HepG2 (cell line): Measurements from ENCODE around the gene NECAP2. TPM values are rescaled to one million over a fixed set of nuclear protein-coding genes. Genes with fewer than 3 reads are reported as not detected.

Experiments used
- AFF4 ChIP-seq: sonication (generic); formaldehyde crosslinking; IDR thresholded peaks from 2 replicates; pipeline ENCODE4 v1.4.0; 2020; ENCODE audit warnings: missing genetic modification reagents
- AKAP8 ChIP-seq: sonication (generic); formaldehyde crosslinking; IDR thresholded peaks from 2 replicates; pipeline ENCODE4 v1.5.1; 2020; ENCODE audit warnings: mild to moderate bottlenecking, missing genetic modification reagents
- BHLHE40 ChIP-seq: IDR thresholded peaks from 2 replicates; pipeline ENCODE4 v1.6.1; 2011; ENCODE audit warnings: low read length, improper control_type of control experiment
- EZH2 ChIP-seq: conservative IDR thresholded peaks from 2 replicates; pipeline ENCODE4 v1.6.1; 2012; ENCODE audit warnings: mild to moderate bottlenecking, low read depth, low read length, moderate library complexity
- GATAD2A ChIP-seq: IDR thresholded peaks from 2 replicates; pipeline ENCODE4 v1.6.1; 2016
- HBP1 ChIP-seq: IDR thresholded peaks from 2 replicates; pipeline ENCODE4 v1.6.1; 2016; ENCODE audit warnings: low read depth, control low read depth
- HNRNPK ChIP-seq: fragments of 200-400 bp; formaldehyde crosslinking; IDR thresholded peaks from 2 replicates; pipeline ENCODE4 v1.6.1; 2018; ENCODE audit warnings: low read length, low read depth, moderate library complexity, mild to moderate bottlenecking; ENCODE audit not compliant: poor library complexity, severe bottlenecking
- KDM4B ChIP-seq: sonication (generic); formaldehyde crosslinking; IDR thresholded peaks from 2 replicates; pipeline ENCODE4 v1.4.0; 2020; ENCODE audit warnings: missing genetic modification reagents
- KDM5B ChIP-seq: sonication (generic); formaldehyde crosslinking; IDR thresholded peaks from 2 replicates; pipeline ENCODE4 v1.4.0; 2020; ENCODE audit warnings: missing genetic modification reagents, mild to moderate bottlenecking, borderline replicate concordance
- NR2F2 ChIP-seq: IDR thresholded peaks from 2 replicates; pipeline ENCODE4 v1.6.1; 2012; ENCODE audit warnings: low read depth, inconsistent platforms, borderline replicate concordance
- PAWR ChIP-seq: sonication (generic); formaldehyde crosslinking; IDR thresholded peaks from 2 replicates; pipeline ENCODE4 v1.4.0; 2020; ENCODE audit warnings: missing genetic modification reagents, mild to moderate bottlenecking, borderline replicate concordance
- RARA ChIP-seq: IDR thresholded peaks from 2 replicates; pipeline ENCODE4 v1.6.1; 2016; ENCODE audit warnings: missing genetic modification reagents, missing compliant biosample characterization
- RBFOX2 ChIP-seq: fragments of 200-400 bp; formaldehyde crosslinking; IDR thresholded peaks from 2 replicates; pipeline ENCODE4 v1.6.1; 2017; ENCODE audit warnings: low read depth, mild to moderate bottlenecking, low read length
- SRY ChIP-seq: sonication (generic); formaldehyde crosslinking; IDR thresholded peaks from 2 replicates; pipeline ENCODE4 v1.8.0; 2022; ENCODE audit warnings: mild to moderate bottlenecking, missing genetic modification reagents
- TGIF2 ChIP-seq: IDR thresholded peaks from 2 replicates; pipeline ENCODE4 v1.6.1; 2016; ENCODE audit warnings: control low read depth, missing compliant biosample characterization
- ZIK1 ChIP-seq: sonication (generic); formaldehyde crosslinking; IDR thresholded peaks from 2 replicates; pipeline ENCODE4 v1.5.0; 2020; ENCODE audit warnings: mild to moderate bottlenecking, low read depth, missing genetic modification reagents, borderline replicate concordance
- ZNF138 ChIP-seq: sonication (generic); formaldehyde crosslinking; IDR thresholded peaks from 2 replicates; pipeline ENCODE4 v1.5.0; 2020; ENCODE audit warnings: mild to moderate bottlenecking, low read depth, missing genetic modification reagents
- ZNF17 ChIP-seq: sonication (generic); formaldehyde crosslinking; IDR thresholded peaks from 2 replicates; pipeline ENCODE4 v1.5.0; 2020; ENCODE audit warnings: mild to moderate bottlenecking, missing genetic modification reagents
- ZNF180 ChIP-seq: sonication (generic); formaldehyde crosslinking; IDR thresholded peaks from 2 replicates; pipeline ENCODE4 v1.4.0; 2020; ENCODE audit warnings: low read depth, missing genetic modification reagents, borderline replicate concordance
- ZNF331 ChIP-seq: sonication (generic); formaldehyde crosslinking; IDR thresholded peaks from 2 replicates; pipeline ENCODE4 v1.4.0; 2020; ENCODE audit warnings: missing genetic modification reagents
- ZNF552 ChIP-seq: sonication (generic); formaldehyde crosslinking; IDR thresholded peaks from 2 replicates; pipeline ENCODE4 v1.9.0; 2022; ENCODE audit warnings: missing genetic modification reagents, mild to moderate bottlenecking, borderline replicate concordance
- polyA plus RNA-seq, 8 experiments: library from polyadenylated mRNA; depleted of rRNA in 3 of 8; stranded (reverse) in 7 of 8; unstranded in 1 of 8; fragments of >200 nt; fragmentation: Illumina TruSeq in 4 of 8; extraction: Trizol in 4 of 8; gene quantifications; 2 replicates each; pipeline versions ENCODE4 v1.2.1 to v1.2.3, GENCODE V29; 2011 to 2016; ENCODE audit warnings: low read depth in 4 of 8, missing spikeins in 1 of 8, mixed read lengths in 1 of 8; ENCODE audit not compliant: insufficient read depth in 1 of 8
- total RNA-seq, 5 experiments: library from RNA; depleted of rRNA; stranded (reverse); fragments of >200 nt; fragmentation: Illumina TruSeq; extraction: Trizol; gene quantifications; 2 replicates each; pipeline ENCODE4 v1.2.3, GENCODE V29; 2016; ENCODE audit warnings: low read depth in 1 of 5
- TF ChIP-seq, protein P1 (sequence below): sonication (generic); formaldehyde crosslinking; IDR thresholded peaks from 2 replicates; pipeline ENCODE4 v1.4.0; 2020; ENCODE audit warnings: mild to moderate bottlenecking, missing genetic modification reagents

The NECAP2 gene
- total and polyA plus RNA-seq, 2 of the 13 experiments (the other 11 are each of a cell fraction or from before 2014, with no cell fraction given) = 38.5 to 52.3 TPM

DNA sequence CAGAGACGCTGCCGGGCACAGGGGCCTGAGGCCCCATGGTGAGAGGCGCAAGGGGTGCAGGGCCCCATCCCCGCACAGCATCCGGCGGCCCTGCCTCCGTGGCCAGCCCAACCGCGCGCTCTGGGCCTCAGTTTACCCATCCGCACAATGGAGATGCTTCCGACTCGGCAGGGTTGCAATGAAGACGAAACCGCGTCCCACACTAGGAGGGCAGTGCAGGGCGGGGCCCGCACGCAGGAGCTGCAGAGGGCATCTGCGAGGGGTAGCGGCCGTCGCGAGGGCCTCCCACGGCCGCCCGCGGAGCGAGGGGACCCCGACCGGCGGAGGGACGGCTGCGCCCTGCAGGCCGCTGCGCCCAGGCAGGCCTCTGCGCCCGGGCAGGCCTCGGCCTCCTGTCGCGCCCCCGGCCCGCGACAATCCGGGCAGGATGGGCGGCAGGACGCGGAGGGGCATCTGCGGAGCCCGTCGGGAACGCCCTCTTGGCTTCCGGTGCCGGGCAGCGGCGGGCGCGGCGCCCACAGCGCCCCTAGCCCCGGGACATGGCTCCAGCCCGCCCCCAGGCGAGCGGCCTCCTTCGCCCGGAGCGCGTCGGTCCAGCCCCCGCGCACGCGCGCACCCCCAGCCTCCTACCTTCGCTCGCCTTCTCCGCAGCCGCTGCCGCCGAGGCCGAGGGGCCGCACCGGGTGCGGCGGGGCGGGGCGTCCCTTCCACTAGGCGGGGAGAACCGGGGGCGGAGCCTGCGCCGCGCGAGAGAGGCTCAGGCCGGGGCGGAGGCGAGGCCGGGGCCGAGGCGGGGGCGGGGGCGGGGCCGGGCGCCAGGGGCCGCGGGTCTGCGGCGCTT is 58.3 kb downstream of the NECAP2 start (continued):
- TF ChIP-seq ZNF552 (CRISPR knock-in tag) (no peak), AFF4 (CRISPR knock-in tag) (no peak), TGIF2 (CRISPR knock-in tag) (no peak), HNRNPK (no peak), NR2F2 (no peak), KDM4B (CRISPR knock-in tag) (no peak), GATAD2A (CRISPR knock-in tag) (no peak), ZNF138 (CRISPR knock-in tag) (no peak), SRY (CRISPR knock-in tag) (no peak; the same call in 1 of the 2 replicates), BHLHE40 (0 out of 2 replicates have a peak, but pooled peaks have one; percentile 15), ZNF180 (CRISPR knock-in tag) (no peak), RARA (no peak), EZH2 (no peak), AKAP8 (CRISPR knock-in tag) (no peak), KDM5B (CRISPR knock-in tag) (no peak), RBFOX2 (peak; percentile 71; the same call in 1 of the 2 replicates), ZNF17 (CRISPR knock-in tag) (no peak), PAWR (no peak), HBP1 (CRISPR knock-in tag) (no peak), ZIK1 (0 out of 2 replicates have a peak, but pooled peaks have one; percentile 39), ZNF331 (CRISPR knock-in tag) (no peak)
- TF ChIP-seq, protein P1, sequence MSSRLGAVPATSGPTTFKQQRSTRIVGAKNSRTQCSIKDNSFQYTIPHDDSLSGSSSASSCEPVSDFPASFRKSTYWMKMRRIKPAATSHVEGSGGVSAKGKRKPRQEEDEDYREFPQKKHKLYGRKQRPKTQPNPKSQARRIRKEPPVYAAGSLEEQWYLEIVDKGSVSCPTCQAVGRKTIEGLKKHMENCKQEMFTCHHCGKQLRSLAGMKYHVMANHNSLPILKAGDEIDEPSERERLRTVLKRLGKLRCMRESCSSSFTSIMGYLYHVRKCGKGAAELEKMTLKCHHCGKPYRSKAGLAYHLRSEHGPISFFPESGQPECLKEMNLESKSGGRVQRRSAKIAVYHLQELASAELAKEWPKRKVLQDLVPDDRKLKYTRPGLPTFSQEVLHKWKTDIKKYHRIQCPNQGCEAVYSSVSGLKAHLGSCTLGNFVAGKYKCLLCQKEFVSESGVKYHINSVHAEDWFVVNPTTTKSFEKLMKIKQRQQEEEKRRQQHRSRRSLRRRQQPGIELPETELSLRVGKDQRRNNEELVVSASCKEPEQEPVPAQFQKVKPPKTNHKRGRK (CRISPR knock-in tag) = no peak
